Astrocyte of the cerebellum (primary cell): ENCODE measurements around the gene SV2C.
"Not testable (repeated sequence)": the region's sequence is repeated elsewhere in the genome, so short reads cannot be mapped to it uniquely, and the experiment has no call there.

Source experiments
- DNase-seq: peaks from one replicate; pipeline ENCODE4 v3.0.0-alpha.2; 2011; ENCODE audit warnings: low read depth
- H3K4me3 ChIP-seq: 2 replicates; pipeline ENCODE4 v1.5.1; 2011; ENCODE audit warnings: mild to moderate bottlenecking, low read depth, low read length, moderate library complexity
- CTCF ChIP-seq: IDR thresholded peaks from 2 replicates; pipeline ENCODE4 v1.5.1; 2012; ENCODE audit warnings: low read length, low read depth, moderate library complexity, mild to moderate bottlenecking; ENCODE audit errors: missing control alignments
- in situ Hi-C: cut with HindIII; loops from 2 replicates; pipeline ENCODE4 v1.10.0; 2017; ENCODE audit warnings: low sequenced_read_pairs

Gene SV2C

GRCh38 chr5:76363352-76364225, 280.4 kb downstream of the SV2C start:
- no peak overlapping the region for H3K4me3 ChIP-seq
- in situ Hi-C loops: no loop called here
- TF ChIP-seq CTCF: no peak
- DNase-seq: no peak

- in situ Hi-C loops: no loop called here
- DNase-seq: no peak
- TF ChIP-seq CTCF: no peak
- no peak overlapping the region for H3K4me3 ChIP-seq
Observed at GRCh38 chr5:76364226-76364589, 281.0 kb downstream of the SV2C start.

- DNase-seq: no peak
- TF ChIP-seq CTCF: no peak
- in situ Hi-C loops: no loop called here
- no peak overlapping the region for H3K4me3 ChIP-seq
Observed at GRCh38 chr5:76365561-76365960, 282.4 kb downstream of the SV2C start.

GRCh38 chr5:76366596-76366995, 283.4 kb downstream of the SV2C start:
- in situ Hi-C loops: no loop called here
- DNase-seq: no peak
- no peak for TF ChIP-seq CTCF
- H3K4me3 ChIP-seq: no peak overlapping the region

GRCh38 chr5:76367623-76368371, 284.6 kb downstream of the SV2C start:
- TF ChIP-seq CTCF: no peak
- DNase-seq: no peak
- H3K4me3 ChIP-seq: no peak overlapping the region
- in situ Hi-C loops: no loop called here

GRCh38 chr5:76368941-76369340, 285.8 kb downstream of the SV2C start:
- no peak for TF ChIP-seq CTCF
- in situ Hi-C loops: no loop called here
- H3K4me3 ChIP-seq: no peak overlapping the region
- no peak for DNase-seq

GRCh38 chr5:76369668-76370067, 286.5 kb downstream of the SV2C start:
- H3K4me3 ChIP-seq, in situ Hi-C loops, DNase-seq: not testable (repeated sequence)
